Glomerular visceral epithelial cell (primary cell): ENCODE results near the gene GPR31.

Experiments used
- DNase-seq: peaks from one replicate; pipeline ENCODE4 v3.0.0-alpha.2; 2016; ENCODE audit errors: extremely low spot score

The GPR31 gene

DNA sequence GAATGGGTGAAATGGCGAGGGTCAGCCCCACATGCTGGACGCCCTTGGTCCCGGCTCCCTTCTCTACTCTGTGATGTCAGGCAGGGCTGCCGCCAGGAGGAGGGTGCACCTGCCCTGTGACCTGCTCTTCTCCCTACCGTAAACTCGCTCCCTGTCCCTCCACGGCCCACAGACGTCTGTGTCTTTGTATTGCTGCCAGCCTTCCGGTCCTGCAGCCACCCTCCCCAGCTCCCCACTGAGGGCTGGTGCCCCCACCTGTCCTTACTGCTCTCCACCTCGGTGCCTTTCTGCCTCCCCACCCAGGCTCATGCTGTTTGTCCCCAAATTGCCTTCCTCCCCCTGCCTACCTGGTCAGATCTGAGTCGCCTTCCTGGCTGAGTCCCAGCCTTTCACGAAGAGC is 38.9 kb downstream of the GPR31 start:
- DNase-seq = no peak

DNA sequence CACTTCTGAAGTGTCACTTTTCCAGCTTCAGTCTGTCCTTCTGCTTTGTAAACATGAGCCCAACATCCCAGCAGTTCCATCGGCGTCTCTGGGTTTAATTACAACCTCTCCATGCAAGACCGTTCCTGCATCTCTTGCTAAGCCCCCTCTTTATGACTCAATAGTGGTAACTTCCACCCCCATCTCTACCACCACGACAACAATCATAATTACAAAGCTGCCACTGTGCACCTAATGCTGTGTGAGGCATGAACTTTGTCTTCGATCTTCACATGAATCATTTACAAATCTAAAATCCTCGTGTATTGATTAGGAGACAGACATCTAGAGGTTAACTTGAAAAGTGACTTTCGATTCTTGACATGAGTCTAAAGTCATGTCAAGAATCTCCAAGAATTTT is 39.8 kb downstream of the GPR31 start:
- no peak for DNase-seq

DNA sequence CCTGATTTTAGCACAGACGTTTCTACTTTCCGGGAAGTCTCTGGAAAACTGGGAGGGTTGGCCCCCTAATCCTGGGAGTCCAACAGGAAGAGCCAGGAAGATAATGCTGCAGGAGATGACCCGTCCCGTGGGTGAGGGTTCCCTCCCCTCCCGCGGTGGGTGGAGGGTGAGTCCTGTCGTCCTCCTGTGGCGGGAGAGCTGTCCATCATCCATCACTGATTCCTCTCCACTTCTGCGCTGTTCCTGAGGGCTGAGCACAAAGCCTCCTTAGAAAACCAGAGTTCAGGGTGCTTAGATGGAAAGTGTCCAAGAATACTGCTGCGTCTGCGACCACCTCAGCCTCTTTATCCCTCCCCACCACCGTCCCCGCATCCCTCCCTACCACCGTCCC is 40.9 kb downstream of the GPR31 start:
- DNase-seq = no peak

DNA sequence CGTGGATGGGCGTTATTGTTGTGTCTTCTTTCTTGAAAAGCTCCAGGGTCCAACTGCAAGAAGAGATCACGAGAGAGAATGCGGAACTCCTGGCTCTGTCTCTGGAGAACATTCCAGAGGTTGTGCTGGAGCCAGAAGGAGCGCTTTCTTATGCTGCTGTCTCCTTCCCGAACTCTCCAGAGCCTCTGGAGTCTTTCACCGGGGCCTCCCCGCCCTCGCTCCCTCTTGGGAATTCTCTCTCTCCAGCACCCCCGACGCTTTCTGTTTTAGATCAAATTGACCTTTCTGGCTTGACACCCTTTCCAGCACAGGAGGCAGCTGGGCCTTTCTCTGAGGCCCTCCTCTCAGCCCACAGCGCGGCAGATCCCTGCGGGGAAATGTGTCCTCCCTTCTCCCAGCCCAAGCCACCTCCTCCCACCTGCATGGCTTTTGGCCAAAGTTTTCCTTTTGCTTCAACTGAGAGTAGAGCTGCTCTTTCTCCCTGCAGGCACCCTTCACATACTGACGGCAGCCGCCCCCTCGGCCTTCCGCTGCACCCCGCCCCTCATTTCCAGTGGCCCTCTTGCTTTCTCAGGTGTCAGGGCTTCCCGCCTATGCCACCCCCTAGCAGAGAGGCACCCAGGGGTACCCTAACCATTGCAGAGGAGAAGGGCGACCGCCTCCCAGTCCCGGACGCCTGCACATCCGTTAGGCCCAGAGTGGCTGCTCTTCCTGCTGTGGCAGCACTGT is 41.5 kb downstream of the GPR31 start:
- no peak for DNase-seq

DNA sequence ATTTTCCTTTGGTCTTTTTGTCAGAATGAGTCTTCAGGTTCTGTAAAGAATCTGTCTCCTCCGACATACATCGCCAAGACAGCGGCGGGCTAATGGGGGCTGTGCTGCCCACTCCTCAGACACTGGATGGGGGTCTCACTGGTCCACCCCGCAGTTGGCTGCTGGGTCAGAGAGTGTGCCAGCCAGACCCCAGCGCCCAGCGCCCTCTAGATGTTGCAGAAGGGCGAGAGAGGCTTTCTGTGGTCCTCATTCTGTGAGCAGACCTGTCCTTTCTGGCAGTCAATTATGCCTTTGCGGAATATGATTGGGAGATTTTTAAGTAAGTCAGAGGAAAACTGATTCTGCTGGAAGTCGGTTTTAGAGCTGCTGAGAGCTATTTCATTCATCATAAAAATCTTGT is 42.7 kb downstream of the GPR31 start:
- DNase-seq = no peak

DNA sequence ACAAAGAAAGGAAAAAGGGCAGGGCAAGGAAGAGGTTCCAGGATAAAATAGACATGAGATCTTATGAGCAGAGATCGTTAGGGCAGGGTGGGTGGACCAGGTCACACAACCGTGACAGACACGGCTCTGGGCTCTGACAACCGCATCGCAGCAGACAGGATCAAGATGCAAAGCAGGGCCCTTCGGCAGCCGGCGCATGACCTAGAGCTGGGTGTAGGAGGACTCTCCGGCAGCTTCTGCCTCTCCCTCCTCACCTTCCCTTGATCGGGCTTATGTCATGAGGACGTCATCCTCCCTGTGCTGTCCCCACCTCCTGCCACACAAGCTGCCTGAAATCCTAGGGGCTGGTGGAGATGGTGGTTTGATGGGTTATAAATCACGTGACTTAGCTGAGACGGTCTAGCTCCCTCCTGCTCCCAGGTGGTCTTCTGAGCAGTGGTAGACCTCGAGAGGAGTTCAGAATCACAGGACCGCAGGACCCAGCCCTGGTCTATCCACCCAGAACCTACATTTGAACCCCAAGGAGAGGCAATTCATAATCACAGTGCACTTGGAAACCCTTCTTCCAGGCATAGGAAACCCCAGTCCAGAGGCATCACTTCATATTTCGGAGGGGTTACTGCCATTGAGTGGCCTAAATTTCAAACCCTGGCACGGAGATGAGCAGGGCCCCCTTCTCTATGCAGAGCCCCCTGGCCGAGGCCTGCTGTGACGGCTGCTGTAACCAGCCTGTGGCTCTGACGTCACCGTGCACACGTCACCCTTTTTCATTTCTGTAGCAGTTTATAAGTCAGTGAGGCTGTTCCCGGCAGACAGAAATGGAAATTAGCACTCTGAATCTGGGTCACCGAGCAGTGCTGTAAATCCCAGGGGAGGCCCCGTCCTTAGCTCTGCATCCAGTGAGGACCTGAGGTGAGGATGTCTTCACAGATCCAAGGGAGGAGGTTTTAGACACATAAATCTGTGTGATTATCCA is 43.6 kb downstream of the GPR31 start:
- DNase-seq = no peak

DNA sequence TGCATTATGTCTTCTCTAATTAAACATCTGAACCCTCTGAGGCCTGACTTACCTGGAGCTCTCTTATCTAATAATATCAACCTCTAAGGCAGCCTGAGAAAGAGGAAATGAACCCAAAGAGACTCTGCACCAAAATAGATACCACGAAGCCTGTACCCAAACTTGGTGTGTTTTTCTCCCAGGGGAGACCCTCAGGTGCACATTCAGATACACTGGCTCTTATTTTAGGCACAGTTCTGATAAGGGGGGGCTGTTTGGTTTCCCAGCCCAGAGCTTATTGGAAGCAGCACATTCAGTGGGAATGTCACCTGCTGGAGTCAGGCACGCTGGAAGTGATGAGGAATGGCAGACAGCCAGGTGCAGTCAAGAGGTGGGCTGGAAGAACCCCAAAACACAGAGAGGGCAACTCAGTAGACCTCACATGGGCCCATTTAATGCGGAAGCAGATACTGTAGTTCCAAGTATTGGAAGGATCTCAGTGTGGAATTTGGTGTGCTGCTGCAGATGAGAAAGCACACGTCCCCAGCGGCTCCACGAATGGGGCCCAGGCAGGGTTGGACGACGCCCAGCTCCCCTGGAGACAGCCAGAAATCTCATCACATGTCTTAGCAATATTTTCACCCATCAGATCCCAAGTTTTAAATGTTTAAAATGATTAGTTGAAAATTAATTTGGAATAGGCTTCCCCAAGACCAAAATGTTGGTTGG is 44.6 kb downstream of the GPR31 start:
- DNase-seq = no peak

DNA sequence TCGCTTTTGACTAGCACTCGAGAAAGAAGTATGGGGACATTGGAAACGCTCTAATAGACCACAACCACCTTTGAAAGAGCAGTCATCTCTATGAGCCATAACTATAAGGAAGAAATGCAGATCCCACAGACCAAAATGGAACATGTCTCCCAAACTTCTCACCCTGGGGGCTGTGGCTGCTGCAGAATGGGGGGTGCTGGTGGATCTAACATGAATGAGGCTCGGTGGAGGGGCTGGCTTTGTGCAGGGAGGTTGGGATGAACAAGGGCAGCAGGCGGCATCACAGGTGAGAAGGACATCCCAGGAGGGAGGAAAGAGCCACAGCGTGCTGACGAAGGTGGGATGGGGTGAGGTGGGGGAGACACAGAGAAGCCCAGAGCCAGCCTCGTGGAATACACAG is 45.4 kb downstream of the GPR31 start:
- no peak for DNase-seq

DNA sequence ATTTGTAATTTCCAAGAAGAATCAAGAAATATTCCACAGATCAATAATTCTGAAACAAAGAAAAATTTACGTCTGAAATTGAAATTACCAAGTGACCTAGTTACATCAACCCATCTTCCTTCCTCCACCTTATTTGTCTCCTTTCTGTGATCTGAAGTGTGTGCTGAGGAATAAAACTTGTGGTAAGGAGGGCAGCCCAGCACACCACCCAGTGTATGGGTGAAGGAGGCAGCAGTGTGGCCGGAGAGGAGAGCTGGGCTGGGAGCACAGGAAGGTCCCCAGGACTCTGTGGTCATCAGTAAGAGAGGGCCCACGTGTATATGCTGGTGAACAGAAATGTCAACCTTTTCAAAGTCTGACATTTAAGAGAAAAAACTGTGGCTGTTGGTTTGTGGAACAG is 46.2 kb downstream of the GPR31 start:
- DNase-seq = no peak

DNA sequence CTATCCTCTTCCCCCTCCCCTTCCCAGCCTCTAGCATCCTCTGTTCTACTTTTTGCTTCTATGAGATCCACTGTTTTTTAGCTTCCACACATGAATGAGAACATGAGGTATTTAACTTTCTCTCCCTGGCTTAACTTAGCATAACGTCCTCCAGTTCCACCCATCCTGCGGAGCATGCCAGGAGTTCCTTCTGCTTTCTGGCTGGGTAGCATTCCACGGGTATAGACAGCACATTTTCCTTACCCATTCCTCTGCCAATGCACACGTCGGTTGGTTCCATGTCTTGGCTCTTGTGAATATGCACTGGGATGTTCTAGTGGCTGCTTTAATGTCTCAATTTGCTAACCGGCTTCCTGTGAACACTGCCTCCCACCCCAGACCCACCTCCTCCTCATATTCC is 48.1 kb downstream of the GPR31 start:
- no peak for DNase-seq

DNA sequence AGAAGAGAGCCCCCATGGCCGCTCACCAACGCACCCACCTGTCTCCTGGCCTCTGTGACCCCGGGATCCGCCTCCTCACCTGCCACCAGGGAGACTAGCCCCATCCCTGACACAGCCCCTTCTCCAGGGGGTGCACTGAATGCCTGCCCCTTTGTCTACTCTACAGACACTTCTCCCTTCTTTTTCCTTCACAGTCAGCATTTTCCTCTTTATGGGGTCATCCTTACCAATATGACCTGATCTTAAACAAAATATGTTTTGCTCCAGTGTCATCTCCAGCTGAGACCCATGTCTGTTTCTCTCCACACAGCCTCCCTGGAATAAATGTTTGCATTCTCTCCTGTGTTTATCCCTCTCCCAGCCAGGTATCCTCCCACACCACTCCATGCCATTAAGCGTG is 49.5 kb downstream of the GPR31 start:
- no peak for DNase-seq

DNA sequence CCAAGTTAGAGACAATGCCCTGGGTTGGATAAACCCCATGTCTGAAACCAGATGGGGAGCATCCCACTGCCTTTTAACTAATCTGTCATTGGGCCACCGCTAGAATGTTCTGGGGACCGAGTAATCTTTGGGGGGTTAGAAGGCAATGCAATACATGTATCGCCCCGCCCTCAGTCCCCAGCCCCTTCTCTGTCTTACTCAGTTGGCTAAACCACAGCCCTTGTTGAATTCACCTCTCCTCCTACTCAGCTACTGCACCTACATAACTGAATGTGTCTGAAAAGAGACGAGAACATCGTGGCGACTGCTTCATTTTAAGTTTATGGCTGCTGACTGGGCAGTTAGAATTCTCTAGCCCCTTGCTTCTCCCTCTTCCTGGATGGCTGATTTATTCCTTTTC is 50.0 kb downstream of the GPR31 start:
- DNase-seq = no peak

DNA sequence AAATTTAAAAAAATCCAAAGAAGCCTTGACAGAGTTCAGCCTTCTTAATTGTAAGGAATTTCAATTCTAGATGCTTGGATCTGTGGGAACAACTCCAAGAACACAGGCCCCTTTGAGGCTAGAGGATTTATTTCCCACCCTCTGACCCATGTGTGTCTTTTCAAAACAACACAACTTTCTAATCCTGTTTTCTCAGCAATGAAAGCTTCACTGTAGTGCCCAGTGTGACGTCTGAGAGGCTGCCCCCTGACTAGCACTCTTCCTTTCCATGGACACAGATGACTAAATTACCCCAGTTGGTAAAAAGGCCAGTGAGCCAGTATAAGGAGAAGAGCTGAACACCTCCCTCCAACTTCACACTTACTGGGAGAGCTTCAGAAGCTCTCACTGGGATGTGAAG is 51.4 kb downstream of the GPR31 start:
- no peak for DNase-seq
